Cardiac muscle cell (in vitro differentiated cells and primary cell): ENCODE data around the gene ANKMY1. TPM values are rescaled to one million over a fixed set of nuclear protein-coding genes. Genes with fewer than 3 reads are reported as not detected.
A peak's percentile ranks its signal among the peaks of the same experiment; 100 is the strongest.

ENCODE experiments used
- DNase-seq, 2 donors: peaks; one replicate each; pipeline versions ENCODE4 v3.0.0 to v3.0.0-alpha.2; 2010 to 2017; ENCODE audit warnings: low read depth in 1 of 2, low spot score in 1 of 2
- H3K27ac ChIP-seq: fragments of 200-600 bp; sonication (generic); 2 replicates; pipeline ENCODE4 v1.5.1; 2016
- H3K27me3 ChIP-seq: fragments of 200-600 bp; sonication (generic); 2 replicates; pipeline ENCODE4 v1.6.0; 2016; ENCODE audit warnings: control low read depth
- H3K36me3 ChIP-seq: fragments of 200-600 bp; sonication (generic); 2 replicates; pipeline ENCODE4 v1.5.1; 2016; ENCODE audit warnings: control low read depth
- H3K4me1 ChIP-seq: fragments of 200-600 bp; sonication (generic); 2 replicates; pipeline ENCODE4 v1.8.1; 2017; ENCODE audit warnings: low read depth, mild to moderate bottlenecking, mixed run types
- H3K4me3 ChIP-seq: fragments of 200-600 bp; sonication (generic); 2 replicates; pipeline ENCODE4 v1.5.1; 2016; ENCODE audit warnings: mild to moderate bottlenecking
- H3K9me3 ChIP-seq: fragments of 200-600 bp; sonication (generic); 2 replicates; pipeline ENCODE4 v1.5.1; 2017; ENCODE audit warnings: low read depth, mild to moderate bottlenecking, control low read depth
- CTCF ChIP-seq: IDR thresholded peaks from 2 replicates; pipeline ENCODE4 v1.5.1; 2012; ENCODE audit warnings: low read depth, mild to moderate bottlenecking, low read length
- polyA plus RNA-seq: library from polyadenylated mRNA; unstranded; fragments of >200 nt; fragmentation: Nextera tagmentation; extraction: Ambion mirVana; gene quantifications from 2 replicates; pipeline ENCODE4 v1.2.1, GENCODE V29; 2016
- total RNA-seq: library from RNA; depleted of rRNA; stranded (reverse); fragments of >200 nt; gene quantifications from 2 replicates; pipeline ENCODE4 v1.2.3, GENCODE V29; 2016

ANKMY1 gene
- total and polyA plus RNA-seq, 2 experiments from 2014 or later = 7.6 to 10.8 TPM

DNA sequence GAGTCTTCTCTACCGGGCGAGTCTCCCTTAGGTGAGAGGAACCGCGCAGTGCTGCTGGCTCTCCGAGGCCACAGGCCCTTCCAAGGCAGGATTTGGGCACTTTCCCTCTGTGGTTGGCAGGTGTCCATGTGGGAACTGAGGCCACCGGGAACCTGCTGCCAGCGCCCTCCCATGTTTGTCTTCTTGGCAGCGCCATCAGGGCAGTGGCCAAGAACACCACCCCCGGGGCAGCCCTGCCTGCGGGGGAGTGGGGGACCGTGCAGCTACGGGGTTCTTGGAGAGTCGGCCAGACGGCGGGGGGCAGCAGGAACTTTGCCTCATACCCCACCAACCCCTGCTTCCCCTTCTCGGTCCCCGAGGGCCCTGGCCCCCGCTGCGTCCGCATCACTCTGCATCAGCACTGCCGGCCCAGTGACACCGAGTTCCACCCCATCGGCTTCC lies 38.7 kb upstream of the ANKMY1 start:
- no peak for TF ChIP-seq CTCF
- DNase-seq = no peak
- H3K36me3 ChIP-seq = peaks cover 3% of the 10 kb centered on the region

GRCh38 chr2:240596080-240596460 lies 38.3 kb upstream of the ANKMY1 start:
- DNase-seq = no peak
- Histone ChIP-seq H3K27ac (no peak overlapping the region), H3K27me3 (no peaks in the 10 kb centered on the region), H3K4me3 (no peak overlapping the region), H3K4me1 (no peaks in the 10 kb centered on the region), H3K36me3 (peaks cover 4% of the 10 kb centered on the region), H3K9me3 (no peaks in the 10 kb centered on the region)
- TF ChIP-seq CTCF = no peak

More for the DNA sequence above, 38.7 kb upstream of the ANKMY1 start:
- Histone ChIP-seq H3K27ac (no peak overlapping the region), H3K4me3 (no peak overlapping the region), H3K27me3 (no peaks in the 10 kb centered on the region), H3K4me1 (no peaks in the 10 kb centered on the region), H3K9me3 (no peaks in the 10 kb centered on the region)

DNA sequence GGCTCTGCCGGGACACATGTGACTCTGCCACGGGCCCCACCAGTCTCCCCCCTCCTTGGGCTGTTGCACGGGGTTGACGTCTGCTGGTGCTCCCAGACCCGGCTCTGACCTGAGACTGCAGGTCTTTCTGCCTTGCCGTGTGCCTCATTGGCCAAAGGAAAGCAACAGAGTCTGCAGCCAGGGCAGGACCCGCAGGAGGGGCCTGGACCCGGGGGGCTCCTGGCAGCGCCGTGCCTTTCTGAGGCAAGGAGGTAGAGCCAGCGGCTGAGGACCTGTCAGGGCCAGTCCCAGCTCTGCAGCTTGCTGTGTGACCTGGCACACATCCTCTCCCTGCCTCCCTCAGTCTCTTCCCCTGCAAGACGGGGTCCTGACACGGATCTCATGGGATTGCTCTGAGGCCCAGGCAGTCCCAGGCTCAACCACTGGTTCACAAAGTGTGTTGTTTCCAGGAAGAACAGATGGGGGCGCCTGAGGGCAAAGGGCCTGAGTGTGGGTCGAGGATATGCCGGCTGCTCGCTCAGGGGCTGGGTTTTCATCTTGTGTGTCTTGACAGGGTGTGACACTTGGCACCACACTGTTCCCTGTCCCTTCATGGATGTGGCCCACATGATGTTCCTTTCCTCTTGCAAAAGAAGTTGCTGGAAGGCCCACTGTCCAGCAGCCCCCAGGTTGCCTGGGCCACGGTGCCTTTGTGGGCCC lies 37.7 kb upstream of the ANKMY1 start:
- Histone ChIP-seq H3K4me3 (no peak overlapping the region), H3K4me1 (no peaks in the 10 kb centered on the region), H3K36me3 (peaks cover 8% of the 10 kb centered on the region), H3K27ac (peak overlapping the region; percentile 69), H3K27me3 (no peaks in the 10 kb centered on the region), H3K9me3 (no peaks in the 10 kb centered on the region)
- DNase-seq = peak; percentile 9 to 44
- peak; percentile 21 for TF ChIP-seq CTCF

DNA sequence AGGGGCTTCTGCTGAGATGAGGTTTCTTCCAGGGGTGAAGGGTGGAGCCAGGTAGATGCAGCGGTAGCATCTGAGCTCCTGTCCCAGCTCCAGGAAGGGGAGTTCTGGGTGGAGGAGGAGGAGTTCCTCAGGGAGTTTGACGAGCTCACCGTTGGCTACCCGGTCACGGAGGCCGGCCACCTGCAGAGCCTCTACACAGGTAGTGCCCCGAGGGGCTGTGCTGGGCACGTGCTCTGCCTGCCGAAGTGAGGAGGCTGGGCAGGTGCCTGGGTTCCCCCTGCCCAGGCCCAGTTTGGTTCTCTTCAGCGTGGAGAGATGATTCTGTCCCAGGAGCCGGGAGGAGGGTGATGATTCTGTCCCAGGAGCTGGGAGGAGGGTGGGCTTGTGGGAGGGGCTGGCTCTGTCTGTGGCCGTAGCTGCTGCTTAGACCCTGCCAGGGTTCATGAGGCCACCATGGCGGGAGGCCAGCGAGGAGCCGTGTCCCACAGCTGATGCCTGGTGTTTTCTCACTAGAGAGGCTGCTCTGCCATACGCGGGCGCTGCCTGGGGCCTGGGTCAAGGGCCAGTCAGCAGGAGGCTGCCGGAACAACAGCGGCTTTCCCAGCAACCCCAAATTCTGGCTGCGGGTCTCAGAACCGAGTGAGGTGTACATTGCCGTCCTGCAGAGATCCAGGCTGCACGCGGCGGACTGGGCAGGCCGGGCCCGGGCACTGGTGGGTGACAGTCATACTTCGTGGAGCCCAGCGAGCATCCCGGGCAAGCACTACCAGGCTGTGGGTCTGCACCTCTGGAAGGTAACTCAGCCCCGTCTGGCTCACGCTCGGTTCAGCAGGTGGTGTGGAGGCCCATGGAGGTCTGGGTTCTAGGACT lies 37.0 kb upstream of the ANKMY1 start:
- H3K4me3 ChIP-seq = no peak overlapping the region
- H3K9me3 ChIP-seq = no peaks in the 10 kb centered on the region
- DNase-seq = no peak
- H3K27ac ChIP-seq = peak overlapping the region; percentile 69
- no peaks in the 10 kb centered on the region for H3K27me3 ChIP-seq
- peaks cover 9% of the 10 kb centered on the region for H3K36me3 ChIP-seq
- no peak for TF ChIP-seq CTCF
- H3K4me1 ChIP-seq = no peaks in the 10 kb centered on the region

- Histone ChIP-seq H3K27ac (peak overlapping the region; percentile 69), H3K4me1 (no peaks in the 10 kb centered on the region), H3K4me3 (no peak overlapping the region), H3K9me3 (no peaks in the 10 kb centered on the region), H3K27me3 (no peaks in the 10 kb centered on the region), H3K36me3 (peaks cover 14% of the 10 kb centered on the region)
- peak in 1 of 2 donors; percentile 66 for DNase-seq
- TF ChIP-seq CTCF = no peak
Measured at GRCh38 chr2:240593703-240594451, 36.1 kb upstream of the ANKMY1 start.
